GM23338 (cell line): ENCODE results near the gene TMEM179.

Experiments used
- CTCF ChIP-seq, 2 experiments: fragments of 200-600 bp in 1 of 2; sonication (generic) in 1 of 2; conservative IDR thresholded peaks; 2 replicates each; pipeline versions ENCODE4 v1.5.1 to v1.6.1; 2016 to 2017; ENCODE audit warnings: antibody characterized with exemption in 2 of 2, low read depth in 2 of 2, mild to moderate bottlenecking in 2 of 2, moderate library complexity in 1 of 2
- ETS1 ChIP-seq: IDR thresholded peaks from 2 replicates; pipeline ENCODE4 v1.6.1; 2016; ENCODE audit warnings: antibody characterized with exemption
- EZH2 ChIP-seq: fragments of 200-600 bp; sonication (generic); IDR thresholded peaks from one replicate; pipeline ENCODE4 v1.8.0; 2017; ENCODE audit warnings: antibody characterized with exemption, mild to moderate bottlenecking, low read depth; ENCODE audit not compliant: unreplicated experiment
- EZH2phosphoT487 ChIP-seq: fragments of 200-600 bp; sonication (generic); IDR thresholded peaks from one replicate; pipeline ENCODE4 v1.8.1; 2018; ENCODE audit warnings: antibody characterized with exemption; ENCODE audit not compliant: unreplicated experiment
- POLR2AphosphoS5 ChIP-seq: IDR thresholded peaks from 2 replicates; pipeline ENCODE4 v1.6.1; 2016; ENCODE audit warnings: antibody characterized with exemption, low read depth
- REST ChIP-seq: IDR thresholded peaks from one replicate; pipeline ENCODE4 v1.6.1; 2018; ENCODE audit warnings: antibody characterized with exemption; ENCODE audit not compliant: unreplicated experiment

- TF ChIP-seq CTCF (conservative IDR thresholded peaks at IDR 0.05; ENCODE audit: low read depth in 2 of 2) (no peak), ETS1 (no peak), REST (no peak), EZH2 (no peak), EZH2phosphoT487 (no peak), POLR2AphosphoS5 (no peak)
Measured at GRCh38 chr14:104600805-104601204, 3.8 kb downstream of the TMEM179 start.
